HEK293 (cell line): Measurements from ENCODE around the gene CARD14.

Experiments used
- CTCF ChIA-PET: fragments of 350-600 bp; formaldehyde crosslinking; extraction: SDS; loops from one replicate; lab custom pipeline; 2021; ENCODE audit warnings: antibody characterized with exemption; lab: Yijun Ruan, JAX
- POLR2A ChIA-PET: fragments of 300-600 bp; formaldehyde crosslinking; extraction: SDS; loops from one replicate; lab custom pipeline; 2020; ENCODE audit warnings: antibody characterized with exemption, inconsistent platforms; lab: Yijun Ruan, JAX
- H3K27ac ChIP-seq: fragments of 200-500 bp; sonication (Bioruptor generic); 2 replicates; pipeline ENCODE4 v1.5.1; 2014; ENCODE audit warnings: low read depth, low read length, control low read depth, inconsistent platforms; ENCODE audit errors: extremely low read depth
- H3K36me3 ChIP-seq, 2 experiments: fragments of 200-500 bp in 1 of 2; sonication (Bioruptor generic) in 1 of 2; 1 replicate in 1 of 2; 2 replicates in 1 of 2; pipeline ENCODE4 v1.5.1; 2014 to 2017; ENCODE audit warnings: inconsistent platforms in 2 of 2, low read length in 2 of 2; ENCODE audit not compliant: control insufficient read depth in 2 of 2, insufficient read depth in 1 of 2
- H3K4me1 ChIP-seq: fragments of 200-500 bp; sonication (Bioruptor generic); 2 replicates; pipeline ENCODE4 v1.5.1; 2014; ENCODE audit warnings: mild to moderate bottlenecking, low read length, inconsistent platforms; ENCODE audit not compliant: control insufficient read depth, insufficient read depth
- H3K4me3 ChIP-seq: 2 replicates; pipeline ENCODE4 v1.5.1; 2011; ENCODE audit warnings: low read depth, mild to moderate bottlenecking, control low read depth, low read length, moderate library complexity
- H3K9me3 ChIP-seq: fragments of 200-500 bp; sonication (Bioruptor generic); 2 replicates; pipeline ENCODE4 v1.5.1; 2014; ENCODE audit warnings: low read depth, low read length, inconsistent platforms; ENCODE audit not compliant: control insufficient read depth, insufficient read depth
- GLI2 ChIP-seq: fragments of 450-650 bp; formaldehyde crosslinking; IDR thresholded peaks from 2 replicates; pipeline ENCODE4; 2017; ENCODE audit warnings: missing biosample characterization, missing genetic modification characterization, low read depth, borderline replicate concordance
- GLI4 ChIP-seq: fragments of 450-650 bp; formaldehyde crosslinking; IDR thresholded peaks from 2 replicates; pipeline ENCODE4 v1.5.1; 2016; ENCODE audit warnings: missing biosample characterization, missing genetic modification characterization
- KLF9 ChIP-seq: fragments of 450-650 bp; formaldehyde crosslinking; IDR thresholded peaks from 2 replicates; pipeline ENCODE4 v1.5.1; 2016; ENCODE audit warnings: missing biosample characterization, missing genetic modification characterization, low read depth
- ZFHX2 ChIP-seq: fragments of 450-650 bp; formaldehyde crosslinking; conservative IDR thresholded peaks from 2 replicates; pipeline ENCODE4 v1.5.1; 2016; ENCODE audit warnings: missing biosample characterization, missing genetic modification characterization
- ZNF114 ChIP-seq: fragments of 450-650 bp; formaldehyde crosslinking; IDR thresholded peaks from 2 replicates; pipeline ENCODE4 v1.5.0; 2017; ENCODE audit warnings: missing biosample characterization, missing genetic modification characterization
- ZNF37A ChIP-seq: fragments of 450-650 bp; IDR thresholded peaks from 2 replicates; pipeline ENCODE4 v1.5.1; 2018; ENCODE audit warnings: missing biosample characterization, missing genetic modification characterization
- ZNF514 ChIP-seq: fragments of 450-650 bp; formaldehyde crosslinking; IDR thresholded peaks from 2 replicates; pipeline ENCODE4 v1.5.1; 2016; ENCODE audit warnings: missing biosample characterization, missing genetic modification characterization
- ZNF529 ChIP-seq: fragments of 450-650 bp; formaldehyde crosslinking; IDR thresholded peaks from 2 replicates; pipeline ENCODE4 v1.5.1; 2017; ENCODE audit warnings: missing genetic modification characterization, missing biosample characterization; ENCODE audit not compliant: insufficient replicate concordance
- ZNF558 ChIP-seq: fragments of 450-650 bp; formaldehyde crosslinking; IDR thresholded peaks from 2 replicates; pipeline ENCODE4 v1.5.1; 2016; ENCODE audit warnings: missing biosample characterization, missing genetic modification characterization
- ZNF561 ChIP-seq: fragments of 450-650 bp; IDR thresholded peaks from 2 replicates; pipeline ENCODE4 v1.5.1; 2018; ENCODE audit warnings: missing biosample characterization, missing genetic modification characterization, borderline replicate concordance
- ZNF600 ChIP-seq: fragments of 450-650 bp; formaldehyde crosslinking; IDR thresholded peaks from 2 replicates; pipeline ENCODE4 v1.5.1; 2016; ENCODE audit warnings: missing biosample characterization, missing genetic modification characterization
- ZNF623 ChIP-seq: fragments of 450-650 bp; formaldehyde crosslinking; IDR thresholded peaks from 2 replicates; pipeline ENCODE4 v1.5.1; 2016; ENCODE audit warnings: missing biosample characterization, missing genetic modification characterization
- ZNF626 ChIP-seq: fragments of 450-650 bp; sonication (Bioruptor Pico); formaldehyde crosslinking; IDR thresholded peaks from 2 replicates; pipeline ENCODE4 v1.5.1; 2018; ENCODE audit warnings: missing biosample characterization, missing genetic modification characterization, inconsistent platforms
- ZNF664 ChIP-seq: fragments of 450-650 bp; formaldehyde crosslinking; IDR thresholded peaks from 2 replicates; pipeline ENCODE4 v1.5.1; 2016; ENCODE audit warnings: missing biosample characterization, missing genetic modification characterization
- ZNF777 ChIP-seq: fragments of 450-650 bp; formaldehyde crosslinking; IDR thresholded peaks from 2 replicates; pipeline ENCODE4 v1.5.1; 2017; ENCODE audit warnings: missing biosample characterization, missing genetic modification characterization, borderline replicate concordance
- ZNF791 ChIP-seq: fragments of 450-650 bp; formaldehyde crosslinking; IDR thresholded peaks from 2 replicates; pipeline ENCODE4 v1.5.1; 2016; ENCODE audit warnings: missing biosample characterization, missing genetic modification characterization
- TF ChIP-seq, protein P1 (sequence below): fragments of 450-650 bp; formaldehyde crosslinking; IDR thresholded peaks from 2 replicates; pipeline ENCODE4 v1.5.1; 2016; ENCODE audit warnings: missing biosample characterization, missing genetic modification characterization
- TF ChIP-seq, protein P2 (sequence below): fragments of 450-650 bp; formaldehyde crosslinking; IDR thresholded peaks from 2 replicates; pipeline ENCODE4 v1.5.1; 2017; ENCODE audit warnings: missing biosample characterization, missing genetic modification characterization
- TF ChIP-seq, protein P3 (sequence below): fragments of 450-650 bp; formaldehyde crosslinking; IDR thresholded peaks from 2 replicates; pipeline ENCODE4 v1.5.1; 2016; ENCODE audit warnings: missing biosample characterization, missing genetic modification characterization
- TF ChIP-seq, protein P4 (sequence below): fragments of 450-650 bp; formaldehyde crosslinking; IDR thresholded peaks from 2 replicates; pipeline ENCODE4 v1.5.1; 2016; ENCODE audit warnings: missing biosample characterization, missing genetic modification characterization, borderline replicate concordance

CARD14 gene

DNA sequence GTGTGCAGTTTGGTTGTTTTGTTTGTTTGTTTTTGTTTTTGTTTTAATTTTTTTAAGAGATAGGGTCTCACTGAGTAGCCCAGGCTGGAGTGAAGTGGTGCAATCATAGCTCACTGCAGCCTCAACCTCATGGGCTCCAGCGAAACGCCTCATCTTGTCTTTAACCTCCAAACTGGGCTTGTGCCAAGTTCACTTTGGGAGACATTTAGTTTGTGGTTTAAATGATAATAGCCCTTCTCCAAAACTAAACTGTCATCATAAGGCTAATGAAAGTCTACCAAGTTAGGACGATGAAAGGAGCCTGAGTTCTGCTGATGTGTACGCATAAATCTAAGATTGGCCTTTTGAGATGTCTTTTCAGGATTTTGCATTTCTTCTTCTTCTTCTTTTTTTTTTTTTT, 6.5 kb upstream of the CARD14 start:
- Histone ChIP-seq H3K4me1 (peaks cover 4% of the 10 kb centered on the region; the same call in 1 of the 2 replicates), H3K27ac (no peak overlapping the region), H3K36me3 (no peaks in the 10 kb centered on the region), H3K4me3 (no peak overlapping the region), H3K9me3 (no peaks in the 10 kb centered on the region)
- ChIA-PET CTCF (interaction anchor here (0.6 kb wide), 1 partner anchor 422 kb away, joined by 3 read pairs; no protein-coding TSS in a partner anchor), POLR2A (interaction anchor here (1.4 kb wide), 1 partner anchor 62 kb away, joined by 3 read pairs; the partner anchor contains the start of gene GAA)
- TF ChIP-seq ZFHX2 (tag by site-specific recombination) (no peak), GLI2 (tag by site-specific recombination) (no peak), ZNF114 (tag by site-specific recombination) (no peak), KLF9 (tag by site-specific recombination) (no peak), ZNF664 (no peak), ZNF791 (no peak), ZNF529 (tag by site-specific recombination) (no peak), ZNF37A (tag by site-specific recombination) (no peak), ZNF626 (no peak), ZNF514 (tag by site-specific recombination) (no peak), GLI4 (tag by site-specific recombination) (no peak), ZNF623 (no peak), ZNF777 (tag by site-specific recombination) (no peak), ZNF600 (tag by site-specific recombination) (no peak), ZNF558 (tag by site-specific recombination) (no peak), ZNF561 (no peak)
- TF ChIP-seq, protein P1, sequence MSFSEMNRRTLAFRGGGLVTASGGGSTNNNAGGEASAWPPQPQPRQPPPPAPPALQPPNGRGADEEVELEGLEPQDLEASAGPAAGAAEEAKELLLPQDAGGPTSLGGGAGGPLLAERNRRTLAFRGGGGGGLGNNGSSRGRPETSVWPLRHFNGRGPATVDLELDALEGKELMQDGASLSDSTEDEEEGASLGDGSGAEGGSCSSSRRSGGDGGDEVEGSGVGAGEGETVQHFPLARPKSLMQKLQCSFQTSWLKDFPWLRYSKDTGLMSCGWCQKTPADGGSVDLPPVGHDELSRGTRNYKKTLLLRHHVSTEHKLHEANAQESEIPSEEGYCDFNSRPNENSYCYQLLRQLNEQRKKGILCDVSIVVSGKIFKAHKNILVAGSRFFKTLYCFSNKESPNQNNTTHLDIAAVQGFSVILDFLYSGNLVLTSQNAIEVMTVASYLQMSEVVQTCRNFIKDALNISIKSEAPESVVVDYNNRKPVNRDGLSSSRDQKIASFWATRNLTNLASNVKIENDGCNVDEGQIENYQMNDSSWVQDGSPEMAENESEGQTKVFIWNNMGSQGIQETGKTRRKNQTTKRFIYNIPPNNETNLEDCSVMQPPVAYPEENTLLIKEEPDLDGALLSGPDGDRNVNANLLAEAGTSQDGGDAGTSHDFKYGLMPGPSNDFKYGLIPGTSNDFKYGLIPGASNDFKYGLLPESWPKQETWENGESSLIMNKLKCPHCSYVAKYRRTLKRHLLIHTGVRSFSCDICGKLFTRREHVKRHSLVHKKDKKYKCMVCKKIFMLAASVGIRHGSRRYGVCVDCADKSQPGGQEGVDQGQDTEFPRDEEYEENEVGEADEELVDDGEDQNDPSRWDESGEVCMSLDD (tag by site-specific recombination): no peak
- TF ChIP-seq, protein P2, sequence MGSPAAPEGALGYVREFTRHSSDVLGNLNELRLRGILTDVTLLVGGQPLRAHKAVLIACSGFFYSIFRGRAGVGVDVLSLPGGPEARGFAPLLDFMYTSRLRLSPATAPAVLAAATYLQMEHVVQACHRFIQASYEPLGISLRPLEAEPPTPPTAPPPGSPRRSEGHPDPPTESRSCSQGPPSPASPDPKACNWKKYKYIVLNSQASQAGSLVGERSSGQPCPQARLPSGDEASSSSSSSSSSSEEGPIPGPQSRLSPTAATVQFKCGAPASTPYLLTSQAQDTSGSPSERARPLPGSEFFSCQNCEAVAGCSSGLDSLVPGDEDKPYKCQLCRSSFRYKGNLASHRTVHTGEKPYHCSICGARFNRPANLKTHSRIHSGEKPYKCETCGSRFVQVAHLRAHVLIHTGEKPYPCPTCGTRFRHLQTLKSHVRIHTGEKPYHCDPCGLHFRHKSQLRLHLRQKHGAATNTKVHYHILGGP: no peak
- TF ChIP-seq, protein P3, sequence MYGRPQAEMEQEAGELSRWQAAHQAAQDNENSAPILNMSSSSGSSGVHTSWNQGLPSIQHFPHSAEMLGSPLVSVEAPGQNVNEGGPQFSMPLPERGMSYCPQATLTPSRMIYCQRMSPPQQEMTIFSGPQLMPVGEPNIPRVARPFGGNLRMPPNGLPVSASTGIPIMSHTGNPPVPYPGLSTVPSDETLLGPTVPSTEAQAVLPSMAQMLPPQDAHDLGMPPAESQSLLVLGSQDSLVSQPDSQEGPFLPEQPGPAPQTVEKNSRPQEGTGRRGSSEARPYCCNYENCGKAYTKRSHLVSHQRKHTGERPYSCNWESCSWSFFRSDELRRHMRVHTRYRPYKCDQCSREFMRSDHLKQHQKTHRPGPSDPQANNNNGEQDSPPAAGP (tag by site-specific recombination): no peak
- TF ChIP-seq, protein P4, sequence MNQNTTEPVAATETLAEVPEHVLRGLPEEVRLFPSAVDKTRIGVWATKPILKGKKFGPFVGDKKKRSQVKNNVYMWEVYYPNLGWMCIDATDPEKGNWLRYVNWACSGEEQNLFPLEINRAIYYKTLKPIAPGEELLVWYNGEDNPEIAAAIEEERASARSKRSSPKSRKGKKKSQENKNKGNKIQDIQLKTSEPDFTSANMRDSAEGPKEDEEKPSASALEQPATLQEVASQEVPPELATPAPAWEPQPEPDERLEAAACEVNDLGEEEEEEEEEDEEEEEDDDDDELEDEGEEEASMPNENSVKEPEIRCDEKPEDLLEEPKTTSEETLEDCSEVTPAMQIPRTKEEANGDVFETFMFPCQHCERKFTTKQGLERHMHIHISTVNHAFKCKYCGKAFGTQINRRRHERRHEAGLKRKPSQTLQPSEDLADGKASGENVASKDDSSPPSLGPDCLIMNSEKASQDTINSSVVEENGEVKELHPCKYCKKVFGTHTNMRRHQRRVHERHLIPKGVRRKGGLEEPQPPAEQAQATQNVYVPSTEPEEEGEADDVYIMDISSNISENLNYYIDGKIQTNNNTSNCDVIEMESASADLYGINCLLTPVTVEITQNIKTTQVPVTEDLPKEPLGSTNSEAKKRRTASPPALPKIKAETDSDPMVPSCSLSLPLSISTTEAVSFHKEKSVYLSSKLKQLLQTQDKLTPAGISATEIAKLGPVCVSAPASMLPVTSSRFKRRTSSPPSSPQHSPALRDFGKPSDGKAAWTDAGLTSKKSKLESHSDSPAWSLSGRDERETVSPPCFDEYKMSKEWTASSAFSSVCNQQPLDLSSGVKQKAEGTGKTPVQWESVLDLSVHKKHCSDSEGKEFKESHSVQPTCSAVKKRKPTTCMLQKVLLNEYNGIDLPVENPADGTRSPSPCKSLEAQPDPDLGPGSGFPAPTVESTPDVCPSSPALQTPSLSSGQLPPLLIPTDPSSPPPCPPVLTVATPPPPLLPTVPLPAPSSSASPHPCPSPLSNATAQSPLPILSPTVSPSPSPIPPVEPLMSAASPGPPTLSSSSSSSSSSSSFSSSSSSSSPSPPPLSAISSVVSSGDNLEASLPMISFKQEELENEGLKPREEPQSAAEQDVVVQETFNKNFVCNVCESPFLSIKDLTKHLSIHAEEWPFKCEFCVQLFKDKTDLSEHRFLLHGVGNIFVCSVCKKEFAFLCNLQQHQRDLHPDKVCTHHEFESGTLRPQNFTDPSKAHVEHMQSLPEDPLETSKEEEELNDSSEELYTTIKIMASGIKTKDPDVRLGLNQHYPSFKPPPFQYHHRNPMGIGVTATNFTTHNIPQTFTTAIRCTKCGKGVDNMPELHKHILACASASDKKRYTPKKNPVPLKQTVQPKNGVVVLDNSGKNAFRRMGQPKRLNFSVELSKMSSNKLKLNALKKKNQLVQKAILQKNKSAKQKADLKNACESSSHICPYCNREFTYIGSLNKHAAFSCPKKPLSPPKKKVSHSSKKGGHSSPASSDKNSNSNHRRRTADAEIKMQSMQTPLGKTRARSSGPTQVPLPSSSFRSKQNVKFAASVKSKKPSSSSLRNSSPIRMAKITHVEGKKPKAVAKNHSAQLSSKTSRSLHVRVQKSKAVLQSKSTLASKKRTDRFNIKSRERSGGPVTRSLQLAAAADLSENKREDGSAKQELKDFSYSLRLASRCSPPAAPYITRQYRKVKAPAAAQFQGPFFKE (tag by site-specific recombination): no peak
